ENCODE results near the gene RINT1. TPM values are rescaled to one million over a fixed set of nuclear protein-coding genes. Genes with fewer than 3 reads are reported as not detected.

RINT1 gene
- total RNA-seq (2014; rRNA removed; shearing (Covaris generic)) = 18.1 and 19.2 TPM in 2 replicates

DNA sequence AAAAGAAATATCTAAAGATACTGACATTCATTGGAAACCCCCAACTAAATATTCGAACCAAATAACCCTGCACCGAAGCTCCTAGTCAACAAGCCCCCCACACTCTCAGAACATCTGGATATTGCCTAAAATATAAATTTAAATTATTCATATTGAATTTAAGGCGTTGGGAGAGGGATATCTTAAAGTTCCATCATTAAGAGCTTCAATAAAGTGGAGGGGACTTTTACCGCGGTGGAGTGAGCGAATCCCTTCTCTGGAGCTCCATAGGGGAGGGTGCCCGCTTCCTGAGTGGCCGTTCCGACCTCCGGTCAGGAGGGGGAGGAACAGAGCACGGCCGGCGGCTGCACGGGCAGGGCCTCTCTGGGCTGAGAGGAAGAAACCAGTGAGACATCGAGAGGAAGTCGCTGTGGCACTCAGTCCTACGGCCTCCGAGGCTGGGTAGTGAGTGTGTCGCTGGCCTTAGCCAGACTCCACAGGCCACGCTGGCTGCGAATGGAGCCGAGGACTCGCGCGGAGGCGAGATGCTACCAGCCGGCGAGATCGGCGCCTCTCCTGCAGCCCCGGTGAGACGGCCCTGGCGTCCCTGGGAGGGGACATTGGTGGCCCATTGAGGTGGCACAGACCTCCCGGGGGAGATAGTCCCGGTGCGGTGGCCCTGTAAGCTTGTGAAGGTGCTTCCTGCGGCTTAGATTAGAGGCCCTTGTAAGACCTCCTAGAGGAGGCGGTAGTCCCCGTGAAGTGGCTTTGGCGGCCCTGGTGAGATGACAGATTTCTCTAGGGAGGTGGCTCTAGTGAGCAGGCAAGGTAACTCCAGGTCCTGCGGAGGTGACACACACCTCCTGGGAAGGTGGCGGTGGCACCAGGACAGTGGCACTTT lies at the start of gene RINT1:
Gene RINT1, plus strand, starts transcription at position 410 of the 880 bp plus-strand sequence. Its CDS starts 115 bp downstream, at position 525.

DNA sequence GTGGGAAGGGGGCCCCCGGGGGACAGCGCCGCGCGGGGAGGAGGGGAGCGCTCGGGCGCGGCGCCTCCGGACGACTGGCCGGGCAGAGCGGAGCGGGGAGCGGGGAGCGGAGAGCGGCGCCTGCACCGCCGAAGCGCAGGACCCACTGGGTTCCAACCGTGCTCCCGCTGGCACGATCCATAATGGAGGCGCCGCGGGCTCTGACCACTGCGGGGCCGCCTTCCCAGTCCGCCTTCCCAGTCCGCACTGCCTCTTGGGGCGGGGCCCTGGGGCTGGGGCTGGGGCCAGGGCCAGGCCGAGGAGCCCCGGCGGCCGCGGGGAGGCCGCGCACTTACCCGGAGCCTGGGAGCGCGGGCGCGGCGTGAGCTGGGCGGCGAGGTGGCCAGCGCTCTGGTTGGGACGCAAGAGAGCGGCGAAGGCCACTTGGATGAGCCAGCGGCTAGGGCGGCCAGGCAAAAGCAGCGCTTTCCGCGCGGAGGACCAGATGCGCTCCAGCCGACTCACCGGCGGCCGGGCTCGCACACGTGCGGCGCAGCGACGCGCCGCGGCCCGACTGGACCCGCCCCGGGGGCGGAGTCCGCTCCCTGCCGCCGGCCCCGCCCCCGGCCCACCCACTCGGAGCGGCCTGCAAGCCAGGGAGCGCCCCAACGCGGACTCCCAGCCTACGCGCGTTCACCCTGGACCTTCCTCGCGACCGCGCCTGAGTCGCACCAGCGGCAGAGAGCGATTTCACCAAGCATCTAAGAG lies 10.1 kb upstream of the RINT1 start, which contains the start of gene PUS7:
Gene PUS7, minus strand, starts transcription at position 555 of the 747 bp plus-strand sequence. CDS start 13,759 bp downstream, outside the sequence.

DNA sequence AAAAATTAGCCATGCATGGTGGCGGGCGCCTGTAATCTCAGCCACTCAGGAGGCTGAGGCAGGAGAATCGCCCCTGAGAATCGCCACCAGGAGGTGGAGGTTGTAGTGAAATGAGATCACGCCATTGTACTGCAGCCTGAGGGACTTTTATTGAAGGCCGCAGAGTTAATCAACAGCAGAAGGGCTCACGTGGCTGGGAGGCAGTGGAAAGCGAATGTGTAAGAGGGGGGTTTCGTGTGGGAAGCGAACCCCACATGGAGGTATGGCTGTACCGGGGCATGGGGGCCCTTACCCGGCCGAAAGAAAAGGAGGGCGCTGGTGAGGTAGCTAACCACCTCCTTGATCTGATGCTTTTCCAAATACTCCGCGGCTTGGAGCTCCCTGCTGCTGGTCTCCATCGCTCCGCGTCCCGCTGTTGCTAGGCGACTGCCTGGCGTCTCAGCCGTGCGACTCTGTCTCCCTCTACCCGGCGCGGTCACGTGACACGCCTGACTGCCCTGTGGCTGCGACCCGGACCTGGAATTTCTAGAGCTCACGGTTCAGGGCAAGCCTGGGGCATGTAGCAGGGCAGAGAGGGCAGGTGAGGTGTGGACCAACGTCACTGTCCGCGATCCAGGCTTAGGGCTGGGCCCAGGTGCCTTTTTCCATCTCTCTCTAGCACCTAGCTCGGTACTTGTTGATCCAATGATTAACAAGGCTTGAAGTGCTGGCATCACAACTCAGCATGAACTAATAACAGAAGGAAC lies 49.2 kb downstream of the RINT1 start, which contains the start of gene EFCAB10:
Gene EFCAB10, minus strand, starts transcription at position 428 of the 746 bp plus-strand sequence. Its CDS starts 30 bp downstream, at position 398.

Other genes starting within 250 kb of the RINT1 start
- 32.1 and 32.7 TPM in 2 replicates for gene SRPK2, start 143.3 kb upstream of the RINT1 start, total RNA-seq (2014; rRNA removed; shearing (Covaris generic))
- gene PUS7, start 9.9 kb upstream of the RINT1 start, total RNA-seq (2014; rRNA removed; shearing (Covaris generic)) = 32.6 and 33.1 TPM in 2 replicates
- gene EFCAB10, start 49.3 kb downstream of the RINT1 start, total RNA-seq (2014; rRNA removed; shearing (Covaris generic)) = not detected in 2 replicates

All from A375 (cell line).